Epithelial cell of proximal tubule (primary cell): ENCODE results near the gene GRK4. TPM values are rescaled to one million over a fixed set of nuclear protein-coding genes. Genes with fewer than 3 reads are reported as not detected.
"Not testable (repeated sequence)": the region's sequence is repeated elsewhere in the genome, so short reads cannot be mapped to it uniquely, and the experiment has no call there.

Source experiments
- DNase-seq: peaks from one replicate; pipeline ENCODE4 v3.0.0-alpha.2; 2011; ENCODE audit warnings: low read depth
- H3K4me3 ChIP-seq: 2 replicates; pipeline ENCODE4 v1.5.1; 2011; ENCODE audit warnings: low read depth, mild to moderate bottlenecking, low read length
- total RNA-seq: library from RNA; depleted of rRNA; stranded (reverse); fragments of >200 nt; gene quantifications from 2 replicates; pipeline ENCODE4 v1.2.3, GENCODE V29; 2015
- TF ChIP-seq, protein P1 (sequence below): conservative IDR thresholded peaks from 2 replicates; pipeline ENCODE4 v1.5.1; 2012; ENCODE audit warnings: low read depth, mild to moderate bottlenecking, low read length

The GRK4 gene
- total RNA-seq, 1 donor from 2014 or later: 1.3 TPM

DNA sequence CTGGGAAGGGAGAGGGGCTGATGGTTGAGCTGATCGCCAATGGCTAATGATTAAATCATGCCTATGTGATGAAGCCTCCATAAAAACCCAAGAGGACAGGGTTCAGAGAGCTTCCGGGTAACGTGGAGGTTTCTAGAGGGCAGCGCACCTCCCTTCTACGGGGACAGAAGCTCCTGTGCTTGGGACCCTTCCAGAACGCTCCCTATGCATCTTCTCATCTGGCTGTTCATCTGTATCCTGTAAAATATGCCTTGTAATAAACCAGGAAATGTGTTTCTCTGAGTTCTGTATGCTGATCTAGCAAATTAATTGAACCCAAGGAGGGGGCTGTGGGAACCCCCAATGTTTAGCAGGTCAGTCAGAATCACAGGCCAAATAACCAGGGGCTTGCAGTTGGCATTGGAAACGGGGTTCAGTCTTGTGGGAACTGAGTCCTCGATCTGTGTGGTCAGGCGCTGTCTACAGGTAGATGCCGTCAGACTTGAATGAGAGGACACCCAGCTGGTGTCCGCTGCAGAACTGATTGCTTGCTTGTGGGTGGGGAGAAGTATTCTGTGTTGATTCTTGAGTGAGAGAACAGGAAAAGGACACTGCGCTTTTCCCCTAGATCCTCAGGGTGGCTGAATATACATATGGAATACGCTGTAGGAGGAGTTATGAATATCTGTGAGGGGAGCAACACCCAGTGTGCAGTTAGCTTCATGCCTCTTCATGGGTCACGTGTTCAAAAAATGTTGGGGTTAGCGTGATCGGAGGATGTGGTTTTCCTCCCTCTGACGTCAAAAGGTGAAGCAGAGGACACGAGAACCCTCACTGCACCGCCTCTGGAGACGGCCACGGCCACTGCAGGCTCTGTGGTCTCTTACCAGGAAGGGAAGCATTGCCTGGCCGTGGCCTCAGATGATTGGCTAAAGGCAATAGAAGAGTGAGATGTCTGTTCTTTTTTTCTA is 81.8 kb downstream of the GRK4 start:
- no peak for DNase-seq
- TF ChIP-seq, protein P1, sequence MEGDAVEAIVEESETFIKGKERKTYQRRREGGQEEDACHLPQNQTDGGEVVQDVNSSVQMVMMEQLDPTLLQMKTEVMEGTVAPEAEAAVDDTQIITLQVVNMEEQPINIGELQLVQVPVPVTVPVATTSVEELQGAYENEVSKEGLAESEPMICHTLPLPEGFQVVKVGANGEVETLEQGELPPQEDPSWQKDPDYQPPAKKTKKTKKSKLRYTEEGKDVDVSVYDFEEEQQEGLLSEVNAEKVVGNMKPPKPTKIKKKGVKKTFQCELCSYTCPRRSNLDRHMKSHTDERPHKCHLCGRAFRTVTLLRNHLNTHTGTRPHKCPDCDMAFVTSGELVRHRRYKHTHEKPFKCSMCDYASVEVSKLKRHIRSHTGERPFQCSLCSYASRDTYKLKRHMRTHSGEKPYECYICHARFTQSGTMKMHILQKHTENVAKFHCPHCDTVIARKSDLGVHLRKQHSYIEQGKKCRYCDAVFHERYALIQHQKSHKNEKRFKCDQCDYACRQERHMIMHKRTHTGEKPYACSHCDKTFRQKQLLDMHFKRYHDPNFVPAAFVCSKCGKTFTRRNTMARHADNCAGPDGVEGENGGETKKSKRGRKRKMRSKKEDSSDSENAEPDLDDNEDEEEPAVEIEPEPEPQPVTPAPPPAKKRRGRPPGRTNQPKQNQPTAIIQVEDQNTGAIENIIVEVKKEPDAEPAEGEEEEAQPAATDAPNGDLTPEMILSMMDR: no peak
- no peak overlapping the region for H3K4me3 ChIP-seq

DNA sequence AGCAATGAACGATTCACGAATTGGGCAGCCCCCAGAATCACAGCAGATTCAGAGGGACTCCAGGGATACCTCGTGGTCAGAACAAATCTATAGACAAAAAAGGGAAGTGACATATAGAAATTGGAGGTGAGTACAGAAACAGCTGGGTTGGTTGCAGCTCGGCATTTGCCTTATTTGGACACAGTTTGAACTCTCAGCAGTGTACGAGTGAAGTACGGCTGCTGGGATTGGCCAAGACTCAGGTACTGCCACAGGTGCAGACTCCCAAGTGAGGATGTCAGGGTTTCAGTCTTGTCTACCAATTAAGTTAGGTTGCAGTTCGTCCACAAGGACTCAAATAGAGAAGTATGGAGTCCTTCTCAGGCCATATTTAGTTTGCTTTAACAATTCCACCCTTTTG is 82.8 kb downstream of the GRK4 start:
- no peak overlapping the region for H3K4me3 ChIP-seq
- DNase-seq: no peak
- TF ChIP-seq, protein P1: no peak

DNA sequence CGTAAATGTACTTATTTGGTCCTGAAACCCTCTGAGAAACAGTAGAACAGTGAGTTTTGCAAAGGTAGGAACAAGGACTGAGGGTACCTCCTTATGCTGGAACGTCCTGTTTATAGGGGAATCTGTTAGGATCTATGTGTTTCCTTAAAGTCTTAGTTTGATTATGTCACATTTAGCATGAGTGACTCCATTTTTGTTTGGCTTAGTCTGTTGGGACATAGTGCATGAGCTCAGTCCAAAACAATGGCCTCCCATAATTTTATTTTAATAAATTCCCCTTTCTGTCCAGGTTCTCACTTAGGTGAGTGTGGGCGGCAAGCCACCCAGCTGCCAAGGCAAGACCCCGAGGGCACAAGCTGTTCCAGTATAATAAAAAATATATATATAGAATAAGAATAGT is 83.3 kb downstream of the GRK4 start:
- H3K4me3 ChIP-seq: no peak overlapping the region
- no peak for DNase-seq
- TF ChIP-seq, protein P1: no peak

DNA sequence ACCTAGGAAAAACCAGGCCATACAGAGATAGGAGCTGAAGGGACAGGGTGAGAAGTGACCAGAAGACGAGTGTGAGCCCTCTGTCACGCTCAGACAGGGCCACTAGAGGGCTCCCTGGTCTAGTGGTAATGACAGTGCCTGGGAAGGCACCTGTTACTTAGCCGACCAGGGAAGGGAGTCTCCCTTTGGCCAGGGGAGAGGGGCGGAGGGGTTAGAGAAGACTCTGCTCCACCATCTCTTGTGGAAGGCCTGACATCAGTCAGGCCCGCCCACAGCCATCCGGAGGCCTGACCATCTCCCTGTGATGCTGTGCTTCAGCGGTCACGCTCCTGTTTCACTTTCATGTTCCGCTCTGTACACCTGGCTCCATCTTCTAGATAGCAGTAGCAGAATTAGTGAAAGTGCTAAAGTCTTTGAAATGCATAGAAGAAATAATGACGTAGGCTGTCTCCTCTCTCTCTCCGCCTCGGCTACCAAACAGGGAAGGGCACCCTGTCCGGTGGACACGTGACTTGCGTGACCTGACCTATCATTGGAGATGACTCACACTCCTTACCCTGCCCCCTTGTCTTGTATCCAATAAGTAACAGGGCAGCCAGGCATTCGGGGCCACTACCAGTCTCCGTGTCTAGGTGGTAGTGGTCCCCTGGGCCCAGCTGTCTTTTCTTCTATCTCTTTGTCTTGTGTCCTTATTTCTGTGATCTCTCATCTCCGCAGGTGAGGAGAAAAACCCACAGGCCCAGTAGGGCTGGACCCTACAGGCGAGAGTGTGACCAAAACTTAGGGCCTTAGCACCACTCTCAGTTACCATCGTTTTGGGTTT is 84.3 kb downstream of the GRK4 start:
- TF ChIP-seq, protein P1: peak; percentile 75
- peak overlapping the region; percentile 61 for H3K4me3 ChIP-seq
- DNase-seq: peak; percentile 22

DNA sequence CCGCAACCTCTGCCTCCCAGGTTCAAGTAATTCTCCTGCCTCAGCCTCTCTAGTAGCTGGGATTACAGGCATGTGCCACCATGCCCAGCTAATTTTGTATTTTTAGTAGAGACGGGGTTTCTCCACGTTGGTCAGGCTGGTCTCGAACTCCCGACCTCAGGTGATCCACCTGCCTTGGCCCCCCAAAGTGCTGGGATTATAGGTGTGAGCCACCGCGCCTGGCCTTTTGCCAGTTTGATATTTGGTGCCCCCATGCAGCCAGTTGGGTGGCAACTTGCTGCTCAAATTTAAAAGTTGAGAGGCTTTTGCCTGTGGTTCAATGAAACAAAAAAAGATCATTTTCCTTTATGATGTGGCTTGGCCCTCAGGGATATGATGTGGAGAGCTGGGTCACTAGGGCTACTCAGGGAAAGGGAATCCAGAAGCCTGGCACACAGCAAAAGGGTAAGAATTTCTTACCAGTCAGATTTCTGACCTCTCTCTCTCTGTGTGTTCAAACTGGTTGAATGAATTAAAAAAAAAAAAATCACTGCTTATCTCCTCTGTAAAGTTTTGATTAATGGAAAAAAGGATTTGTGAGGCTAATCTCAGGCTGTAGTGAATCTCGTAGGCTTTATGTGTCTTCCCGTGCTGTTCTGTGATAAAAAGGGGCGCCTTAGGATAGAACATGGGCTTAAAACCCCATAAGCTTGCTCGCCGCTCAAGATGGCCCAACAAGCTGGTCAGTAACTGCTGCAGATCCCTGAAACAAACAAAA is 87.9 kb downstream of the GRK4 start:
- DNase-seq, H3K4me3 ChIP-seq: not testable (repeated sequence)

DNA sequence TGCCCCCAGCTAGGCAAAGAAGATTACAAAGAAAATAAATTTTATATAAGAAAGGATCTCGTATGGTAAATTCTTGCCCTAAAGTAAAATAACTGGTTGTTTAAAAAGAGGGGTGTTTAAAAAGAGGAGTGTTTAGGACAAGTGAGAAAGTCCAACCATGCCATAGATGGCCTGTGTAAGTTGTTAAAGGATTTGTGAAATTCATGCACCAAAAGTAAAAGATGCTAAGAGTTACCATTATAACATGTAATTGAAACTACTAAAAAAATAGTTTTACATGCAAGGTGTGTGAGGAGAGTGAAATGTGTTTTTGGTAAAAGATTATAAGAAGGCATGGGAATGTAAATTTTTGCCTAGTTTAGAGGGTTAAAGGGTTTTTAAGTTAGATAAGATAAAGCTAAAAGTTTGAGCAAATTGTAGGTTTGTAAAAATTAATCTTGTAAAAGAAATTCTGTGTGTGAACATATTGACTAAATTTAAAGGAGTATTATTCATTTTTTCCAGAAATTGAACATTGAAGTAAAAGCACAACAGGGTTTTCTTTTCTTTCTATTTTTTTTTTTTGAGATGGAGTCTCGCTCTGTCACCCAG is 90.9 kb downstream of the GRK4 start:
- no peak overlapping the region for H3K4me3 ChIP-seq
- TF ChIP-seq, protein P1: no peak
- DNase-seq: no peak
